Keratinocyte (primary cell): ENCODE results near the gene ALK. TPM values are rescaled to one million over a fixed set of nuclear protein-coding genes. Genes with fewer than 3 reads are reported as not detected.

Experiments
- DNase-seq: peaks from one replicate; pipeline ENCODE4 v3.0.0-alpha.2; 2011; ENCODE audit warnings: low read depth, missing footprints, low spot score
- FAIRE-seq: peaks from 2 replicates; lab custom pipeline; 2011; peaks lifted over from hg19 to GRCh38; lab: Jason Lieb, UNC
- H2AFZ ChIP-seq: 2 replicates; pipeline ENCODE4 v1.6.0; 2012; ENCODE audit warnings: low read length, control low read depth, inconsistent platforms; ENCODE audit not compliant: control insufficient read depth
- H3K27ac ChIP-seq: 2 replicates; pipeline ENCODE4 v1.5.1; 2011; ENCODE audit warnings: low read length; ENCODE audit not compliant: control insufficient read depth, insufficient read depth
- H3K27me3 ChIP-seq: 3 replicates; pipeline ENCODE4 v1.6.0; 2011; ENCODE audit warnings: low read length; ENCODE audit not compliant: control insufficient read depth, insufficient read depth; ENCODE audit errors: extremely low read depth
- H3K36me3 ChIP-seq, 2 experiments: 2 replicates in 1 of 2; 3 replicates in 1 of 2; pipeline ENCODE4 v1.5.1; 2011; ENCODE audit warnings: low read length in 2 of 2, mild to moderate bottlenecking in 1 of 2; ENCODE audit not compliant: control insufficient read depth in 2 of 2, insufficient read depth in 2 of 2; ENCODE audit errors: extremely low read depth in 1 of 2
- H3K4me1 ChIP-seq: 3 replicates; pipeline ENCODE4 v1.5.1; 2011; ENCODE audit warnings: low read length; ENCODE audit not compliant: control insufficient read depth, insufficient read depth; ENCODE audit errors: extremely low read depth
- H3K4me2 ChIP-seq: 3 replicates; pipeline ENCODE4 v1.6.0; 2011; ENCODE audit warnings: low read depth, low read length; ENCODE audit not compliant: control insufficient read depth, insufficient read depth; ENCODE audit errors: extremely low read depth
- H3K4me3 ChIP-seq, 3 experiments: fragments of 200-600 bp in 1 of 3; sonication (generic) in 1 of 3; 2 replicates in 2 of 3; 3 replicates in 1 of 3; pipeline ENCODE4 v1.5.1; 2011 to 2016; ENCODE audit warnings: low read length in 3 of 3, mild to moderate bottlenecking in 3 of 3, control low read depth in 2 of 3, inconsistent platforms in 1 of 3, low read depth in 1 of 3, mixed read lengths in 1 of 3, mixed run types in 1 of 3, moderate library complexity in 1 of 3; ENCODE audit not compliant: control insufficient read depth in 2 of 3, insufficient read depth in 2 of 3; ENCODE audit errors: extremely low read depth in 1 of 3
- H3K79me2 ChIP-seq: 2 replicates; pipeline ENCODE4 v1.6.0; 2012; ENCODE audit warnings: low read length; ENCODE audit not compliant: control insufficient read depth, insufficient read depth
- H3K9ac ChIP-seq: 3 replicates; pipeline ENCODE4 v1.6.0; 2011; ENCODE audit warnings: low read length; ENCODE audit not compliant: control insufficient read depth, insufficient read depth; ENCODE audit errors: extremely low read depth
- H3K9me1 ChIP-seq: 3 replicates; pipeline ENCODE4 v1.6.0; 2011; ENCODE audit warnings: low read length; ENCODE audit not compliant: control insufficient read depth, insufficient read depth; ENCODE audit errors: extremely low read depth
- H3K9me3 ChIP-seq: 2 replicates; pipeline ENCODE4 v1.5.1; 2012; ENCODE audit warnings: low read depth, low read length; ENCODE audit not compliant: control insufficient read depth
- H4K20me1 ChIP-seq: 3 replicates; pipeline ENCODE4 v1.6.0; 2011; ENCODE audit warnings: low read length; ENCODE audit not compliant: control insufficient read depth, insufficient read depth; ENCODE audit errors: extremely low read depth
- CTCF ChIP-seq, 3 experiments: IDR thresholded peaks in 1 of 3; conservative IDR thresholded peaks in 1 of 3; optimal IDR thresholded peaks in 1 of 3; 2 replicates in 2 of 3; 3 replicates in 1 of 3; pipeline versions ENCODE3 to v1.5.1; 2011; ENCODE audit warnings: low read length in 3 of 3, mild to moderate bottlenecking in 3 of 3, moderate library complexity in 2 of 3, control low read depth in 1 of 3, inconsistent platforms in 1 of 3; ENCODE audit not compliant: insufficient read depth in 2 of 3; ENCODE audit errors: extremely low read depth in 1 of 3
- EZH2 ChIP-seq: IDR thresholded peaks from one replicate; pipeline ENCODE4 v1.6.1; 2012; ENCODE audit warnings: inconsistent platforms, mild to moderate bottlenecking, low read length, moderate library complexity
- dilution Hi-C: fragments of 300-500 bp; cut with MboI; formaldehyde crosslinking; loops from one replicate; pipeline ENCODE4 v1.7.0; 2020; ENCODE audit warnings: low sequenced_read_pairs; ENCODE audit not compliant: extremely low pct_ligation_motif_present
- polyA plus RNA-seq, 5 experiments: library from polyadenylated mRNA; depleted of rRNA in 3 of 5; stranded (reverse) in 3 of 5; stranded (forward) in 1 of 5; unstranded in 1 of 5; fragments of >200 nt; gene quantifications; 1 replicate in 1 of 5; 2 replicates in 3 of 5; 3 replicates in 1 of 5; pipeline versions ENCODE4 v1.2.1 to v1.2.3, GENCODE V29; 2011 to 2012; ENCODE audit warnings: missing spikeins in 2 of 5, low read depth in 1 of 5, low replicate concordance in 1 of 5

The ALK gene
- polyA plus RNA-seq, 1 donor (not counting 4 experiments of a cell fraction or from before 2014, with no cell fraction given), result not detected

- Histone ChIP-seq H3K27me3 (peaks cover 15% of the 10 kb centered on the region), H3K27ac (no peak overlapping the region), H3K4me3 (no peak overlapping the region), H3K4me2 (no peak overlapping the region), H3K79me2 (no peaks in the 10 kb centered on the region), H3K9ac (no peak overlapping the region), H3K9me1 (no peaks in the 10 kb centered on the region), H4K20me1 (no peaks in the 10 kb centered on the region), H3K9me3 (no peaks in the 10 kb centered on the region), H2AFZ (no peak overlapping the region), H3K4me1 (no peaks in the 10 kb centered on the region), H3K36me3 (no peaks in the 10 kb centered on the region)
- DNase-seq (no peak), FAIRE-seq (no peak)
- no peak for TF ChIP-seq EZH2
- dilution Hi-C loops, result no loop called here
Measured at GRCh38 chr2:29864988-29865387, 56.4 kb downstream of the ALK start.

- no peaks in the 10 kb centered on the region for H4K20me1 ChIP-seq
- no peak overlapping the region for H2AFZ ChIP-seq
- dilution Hi-C loops, result no loop called here
- H3K9me1 ChIP-seq, result no peaks in the 10 kb centered on the region
- no peak for FAIRE-seq
- H3K4me2 ChIP-seq, result no peak overlapping the region
- no peak for TF ChIP-seq CTCF (optimal IDR thresholded peaks at IDR 0.05 in 1 of 3, IDR thresholded peaks at IDR 0.05 in 1 of 3, conservative IDR thresholded peaks at IDR 0.05 in 1 of 3; ENCODE audit: extremely low read depth in 1 of 3, insufficient read depth in 2 of 3, low read length in 3 of 3)
- TF ChIP-seq EZH2, result no peak
- no peaks in the 10 kb centered on the region for H3K4me1 ChIP-seq
- H3K9me3 ChIP-seq, result no peaks in the 10 kb centered on the region
- peaks cover 7% of the 10 kb centered on the region for H3K27me3 ChIP-seq
- H3K36me3 ChIP-seq, result no peaks in the 10 kb centered on the region
- H3K79me2 ChIP-seq, result no peaks in the 10 kb centered on the region
- H3K9ac ChIP-seq, result no peak overlapping the region
- DNase-seq, result no peak
- no peak overlapping the region for H3K4me3 ChIP-seq
- no peak overlapping the region for H3K27ac ChIP-seq
Measured at GRCh38 chr2:29855924-29856639, 65.3 kb downstream of the ALK start.

- H3K27me3 ChIP-seq, result peaks cover 9% of the 10 kb centered on the region
- DNase-seq (no peak), FAIRE-seq (no peak)
- H3K36me3 ChIP-seq, result no peaks in the 10 kb centered on the region
- H3K27ac ChIP-seq, result no peak overlapping the region
- no peaks in the 10 kb centered on the region for H3K9me3 ChIP-seq
- H3K9me1 ChIP-seq, result no peaks in the 10 kb centered on the region
- no peak overlapping the region for H3K4me2 ChIP-seq
- H3K4me1 ChIP-seq, result no peaks in the 10 kb centered on the region
- H3K9ac ChIP-seq, result no peak overlapping the region
- no peaks in the 10 kb centered on the region for H3K79me2 ChIP-seq
- H4K20me1 ChIP-seq, result no peaks in the 10 kb centered on the region
- TF ChIP-seq CTCF (optimal IDR thresholded peaks at IDR 0.05 in 1 of 3, IDR thresholded peaks at IDR 0.05 in 1 of 3, conservative IDR thresholded peaks at IDR 0.05 in 1 of 3; ENCODE audit: extremely low read depth in 1 of 3, insufficient read depth in 2 of 3, low read length in 3 of 3) (no peak), EZH2 (no peak)
- H3K4me3 ChIP-seq, result no peak overlapping the region
- H2AFZ ChIP-seq, result no peak overlapping the region
- dilution Hi-C loops, result no loop called here
Measured at GRCh38 chr2:29850794-29851193, 70.6 kb downstream of the ALK start.
